ENCODE data around the gene ELFN1. TPM values are rescaled to one million over a fixed set of nuclear protein-coding genes. Genes with fewer than 3 reads are reported as not detected.

ELFN1 gene
- total RNA-seq, 1 donor from 2014 or later: 1.6 TPM

- H3K4me1 ChIP-seq (ENCODE audit: control insufficient read depth in 3 of 3, insufficient read depth in 3 of 3, low read length in 3 of 3): no peaks in the 10 kb centered on the region
- no peak overlapping the region for H3K9ac ChIP-seq (ENCODE audit: low read depth in 1 of 3, low read length in 3 of 3)
- no peaks in the 10 kb centered on the region for H3K36me3 ChIP-seq (ENCODE audit: control insufficient read depth in 3 of 3, insufficient read depth in 3 of 3, low read length in 3 of 3)
- H3K9me3 ChIP-seq (ENCODE audit: control insufficient read depth in 3 of 3, low read length in 3 of 3): peaks cover 10 to 23% (median 10%) of the 10 kb centered on the region in 3 donors
- no peak overlapping the region for H3K4me3 ChIP-seq (ENCODE audit: low read length in 3 of 3)
- no peak overlapping the region for H3K27ac ChIP-seq (ENCODE audit: low read depth, low read length)
- H3K27me3 ChIP-seq (ENCODE audit: control insufficient read depth in 3 of 3, insufficient read depth in 3 of 3, low read length in 3 of 3): peaks cover 0 to 4% (median 0%) of the 10 kb centered on the region in 3 donors
These were observed 124.9 kb downstream of the ELFN1 start for GRCh38 chr7:1794888-1795542.

Other genes with a start within 250 kb of the ELFN1 start
- gene MICALL2, start 210.8 kb upstream of the ELFN1 start, total RNA-seq: 3.1 TPM
- 16.7 TPM for gene INTS1, start 165.9 kb upstream of the ELFN1 start, total RNA-seq
- 6.8 TPM for gene MAFK, start 139.6 kb upstream of the ELFN1 start, total RNA-seq
- not detected for gene TMEM184A, start 114.1 kb upstream of the ELFN1 start, total RNA-seq
- 19.3 TPM for gene PSMG3, start 100.2 kb upstream of the ELFN1 start, total RNA-seq

Data from skeletal muscle tissue (tissue), 4 donors.